Type B pancreatic cell (in vitro differentiated cells): Measurements from ENCODE around the gene DDIT4. TPM values are rescaled to one million over a fixed set of nuclear protein-coding genes. Genes with fewer than 3 reads are reported as not detected.

Experiments
- DNase-seq: peaks from one replicate; pipeline ENCODE4 v3.0.0; 2021; ENCODE audit warnings: mixed read lengths; ENCODE audit not compliant: unreplicated experiment; ENCODE audit errors: extremely low spot score
- H3K27ac Mint-ChIP-seq: 2 replicates; pipeline ENCODE4 v1.8.0; 2021; ENCODE audit warnings: mild to moderate bottlenecking, mixed read lengths
- H3K27me3 Mint-ChIP-seq: 2 replicates; pipeline ENCODE4 v1.8.0; 2021; ENCODE audit warnings: mixed read lengths
- H3K36me3 Mint-ChIP-seq: 2 replicates; pipeline ENCODE4 v1.8.0; 2021; ENCODE audit warnings: mixed read lengths
- H3K4me1 Mint-ChIP-seq: one replicate; pipeline ENCODE4 v1.8.0; 2021; ENCODE audit warnings: mixed read lengths; ENCODE audit not compliant: unreplicated experiment
- H3K4me3 Mint-ChIP-seq: 2 replicates; pipeline ENCODE4 v1.8.0; 2021; ENCODE audit warnings: mild to moderate bottlenecking, mixed read lengths
- H3K9me3 Mint-ChIP-seq: 2 replicates; pipeline ENCODE4 v1.8.0; 2021; ENCODE audit warnings: mixed read lengths
- total RNA-seq: library from RNA; stranded (reverse); gene quantifications from 2 replicates; pipeline ENCODE4 v1.2.1, GENCODE V29; 2021; ENCODE audit warnings: low replicate concordance
- TF ChIP-seq, protein P1 (sequence below): fragments of 200-600 bp; sonication (generic); conservative IDR thresholded peaks from 2 replicates; pipeline ENCODE4 v1.5.0; 2021; ENCODE audit warnings: antibody characterized with exemption, mild to moderate bottlenecking

Gene DDIT4
- total RNA-seq, 1 donor from 2014 or later, result 95.9 TPM

DNA sequence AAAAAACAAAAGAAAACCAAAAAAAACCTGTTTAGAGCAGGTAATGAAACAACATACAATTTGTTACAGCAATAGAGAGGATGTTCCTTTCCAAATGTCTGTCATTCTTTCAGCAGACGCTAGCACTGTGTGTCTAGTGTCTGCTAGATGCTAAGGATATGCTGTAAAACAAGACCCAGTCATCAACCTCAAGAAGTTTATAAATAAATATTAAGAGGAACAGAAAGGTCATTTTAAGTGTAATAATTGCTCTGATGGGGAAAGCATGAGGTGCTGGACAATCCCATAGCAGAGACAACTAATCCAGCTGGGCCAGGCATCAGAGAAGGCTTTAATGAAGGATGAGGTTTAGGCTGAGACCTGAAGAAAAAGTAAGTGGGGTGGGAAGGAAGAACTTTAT is 34.3 kb upstream of the DDIT4 start:
- Mint-ChIP-seq H3K4me3 (no peak overlapping the region), H3K36me3 (peaks cover 14% of the 10 kb centered on the region), H3K27me3 (no peaks in the 10 kb centered on the region), H3K9me3 (no peaks in the 10 kb centered on the region), H3K4me1 (peaks cover 25% of the 10 kb centered on the region), H3K27ac (peak overlapping the region; percentile 42)
- TF ChIP-seq, protein P1, sequence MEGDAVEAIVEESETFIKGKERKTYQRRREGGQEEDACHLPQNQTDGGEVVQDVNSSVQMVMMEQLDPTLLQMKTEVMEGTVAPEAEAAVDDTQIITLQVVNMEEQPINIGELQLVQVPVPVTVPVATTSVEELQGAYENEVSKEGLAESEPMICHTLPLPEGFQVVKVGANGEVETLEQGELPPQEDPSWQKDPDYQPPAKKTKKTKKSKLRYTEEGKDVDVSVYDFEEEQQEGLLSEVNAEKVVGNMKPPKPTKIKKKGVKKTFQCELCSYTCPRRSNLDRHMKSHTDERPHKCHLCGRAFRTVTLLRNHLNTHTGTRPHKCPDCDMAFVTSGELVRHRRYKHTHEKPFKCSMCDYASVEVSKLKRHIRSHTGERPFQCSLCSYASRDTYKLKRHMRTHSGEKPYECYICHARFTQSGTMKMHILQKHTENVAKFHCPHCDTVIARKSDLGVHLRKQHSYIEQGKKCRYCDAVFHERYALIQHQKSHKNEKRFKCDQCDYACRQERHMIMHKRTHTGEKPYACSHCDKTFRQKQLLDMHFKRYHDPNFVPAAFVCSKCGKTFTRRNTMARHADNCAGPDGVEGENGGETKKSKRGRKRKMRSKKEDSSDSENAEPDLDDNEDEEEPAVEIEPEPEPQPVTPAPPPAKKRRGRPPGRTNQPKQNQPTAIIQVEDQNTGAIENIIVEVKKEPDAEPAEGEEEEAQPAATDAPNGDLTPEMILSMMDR, result no peak
- no peak for DNase-seq

DNA sequence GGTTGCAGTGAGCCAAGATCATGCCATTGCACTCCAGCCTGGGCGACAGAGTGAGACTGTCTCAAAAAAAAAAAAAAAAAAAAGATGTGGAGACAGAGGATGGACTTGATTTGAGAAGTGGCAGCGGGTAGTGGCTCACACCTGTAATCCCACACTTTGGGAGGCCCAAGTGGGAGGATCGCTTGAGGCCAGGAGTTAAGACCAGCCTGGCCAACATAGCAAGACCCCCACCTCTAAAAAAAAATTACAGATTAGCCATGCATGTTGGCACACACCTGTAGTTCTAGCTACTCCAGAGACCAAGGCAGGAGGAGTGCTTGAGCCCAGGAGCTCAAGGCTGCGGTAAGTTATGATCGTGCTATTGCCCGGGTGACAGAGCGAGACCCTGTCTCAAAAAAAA is 33.4 kb upstream of the DDIT4 start:
- Mint-ChIP-seq H3K4me3 (no peak overlapping the region), H3K27me3 (no peaks in the 10 kb centered on the region), H3K4me1 (peaks cover 32% of the 10 kb centered on the region), H3K9me3 (no peaks in the 10 kb centered on the region), H3K36me3 (peaks cover 14% of the 10 kb centered on the region), H3K27ac (no peak overlapping the region)
- no peak for DNase-seq
- TF ChIP-seq, protein P1, result no peak

DNA sequence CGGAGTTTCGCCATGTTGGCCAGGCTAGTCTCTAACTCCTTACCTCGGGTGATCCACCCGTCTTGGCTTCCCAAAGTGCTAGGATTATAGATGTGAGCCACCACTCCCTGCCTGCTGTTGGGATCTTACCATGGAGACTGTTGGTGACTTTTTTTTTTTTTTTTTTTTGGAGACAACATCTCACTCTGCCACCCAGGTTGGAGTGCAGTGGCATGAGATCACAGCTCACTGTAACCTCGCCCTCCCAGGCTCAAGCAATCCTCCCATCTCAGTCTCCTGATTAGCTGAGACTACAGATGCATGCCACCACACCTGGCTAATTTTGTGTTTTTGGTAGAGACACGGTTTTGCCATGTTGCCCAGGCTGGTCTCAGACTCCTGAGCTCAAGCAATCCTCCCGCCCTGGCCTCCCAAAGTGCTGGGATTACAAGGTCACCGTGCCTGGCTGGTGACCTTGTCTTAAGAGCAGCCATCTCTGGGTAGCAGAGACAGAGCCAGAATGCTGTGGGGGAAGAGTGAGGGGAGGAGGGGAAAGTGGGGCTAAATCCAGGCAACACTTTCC is 32.0 kb upstream of the DDIT4 start:
- TF ChIP-seq, protein P1, result no peak
- DNase-seq, result no peak
- Mint-ChIP-seq H3K27ac (no peak overlapping the region), H3K36me3 (peaks cover 7% of the 10 kb centered on the region), H3K27me3 (no peaks in the 10 kb centered on the region), H3K4me1 (peaks cover 32% of the 10 kb centered on the region), H3K9me3 (no peaks in the 10 kb centered on the region), H3K4me3 (no peak overlapping the region)

DNA sequence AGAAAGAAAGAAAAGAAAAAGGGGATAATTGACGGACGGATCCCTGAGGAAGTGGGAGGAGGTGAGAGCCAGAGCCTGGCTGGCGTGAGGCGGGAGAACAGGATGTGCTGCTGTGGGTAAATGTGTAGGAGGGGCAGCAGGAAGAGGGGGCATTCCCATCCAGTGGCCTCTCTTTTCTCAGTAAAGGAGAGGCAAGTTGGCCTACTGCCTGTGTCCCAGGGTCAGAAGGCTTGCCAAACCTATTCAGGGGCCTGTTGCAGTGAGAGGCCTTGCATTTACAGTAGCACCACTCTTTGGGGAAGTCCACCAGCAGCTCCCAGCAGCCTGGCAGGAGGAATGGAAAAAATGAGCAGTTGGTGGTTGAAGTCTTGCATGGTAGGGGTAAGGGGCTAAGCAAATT is 31.0 kb upstream of the DDIT4 start:
- DNase-seq, result no peak
- peaks cover 32% of the 10 kb centered on the region for H3K4me1 Mint-ChIP-seq
- TF ChIP-seq, protein P1, result no peak
- no peaks in the 10 kb centered on the region for H3K27me3 Mint-ChIP-seq
- H3K4me3 Mint-ChIP-seq, result no peak overlapping the region
- H3K36me3 Mint-ChIP-seq, result peaks cover 5% of the 10 kb centered on the region
- H3K27ac Mint-ChIP-seq, result peak overlapping the region; percentile 83
- H3K9me3 Mint-ChIP-seq, result no peaks in the 10 kb centered on the region

DNA sequence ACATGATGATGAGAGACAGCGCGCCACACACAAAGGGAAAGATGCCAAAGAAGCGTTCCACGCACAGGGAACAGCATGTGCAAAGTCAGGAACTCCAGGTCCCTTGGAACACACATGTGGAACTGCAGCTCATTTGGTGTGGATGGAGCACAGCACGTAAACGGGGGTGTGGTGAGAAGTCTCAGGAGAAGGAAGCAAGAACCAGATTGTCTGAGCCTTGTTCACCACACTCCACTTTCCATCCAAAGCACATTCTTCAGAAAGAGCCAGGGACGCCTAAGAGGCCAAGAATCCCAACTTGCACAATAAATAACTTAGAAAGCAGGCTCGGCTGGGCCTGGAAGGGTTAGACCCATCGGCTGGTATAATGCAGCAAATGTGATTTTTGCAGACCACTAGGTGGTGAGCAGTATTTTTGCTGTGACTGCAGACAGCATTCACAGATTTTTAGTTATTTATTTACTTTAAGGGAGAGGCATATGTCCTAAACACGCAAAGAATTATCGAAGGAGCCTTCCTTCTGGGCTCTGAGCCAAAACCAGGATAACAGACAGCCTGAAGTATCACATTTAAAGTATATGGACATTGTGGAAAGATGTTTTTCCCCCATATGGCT is 29.8 kb upstream of the DDIT4 start:
- peaks cover 45% of the 10 kb centered on the region for H3K4me1 Mint-ChIP-seq
- peaks cover 5% of the 10 kb centered on the region for H3K36me3 Mint-ChIP-seq
- TF ChIP-seq, protein P1, result peak; percentile 53
- H3K9me3 Mint-ChIP-seq, result no peaks in the 10 kb centered on the region
- H3K27me3 Mint-ChIP-seq, result no peaks in the 10 kb centered on the region
- H3K27ac Mint-ChIP-seq, result peak overlapping the region; percentile 77
- peak overlapping the region; percentile 14 for H3K4me3 Mint-ChIP-seq
- no peak for DNase-seq
